CD4-positive, alpha-beta T cell treated with Interleukin-6 at 100 ng/mL for 8 hours (primary cell): ENCODE measurements around the gene TAT.
"Not testable (repeated sequence)": the region's sequence is repeated elsewhere in the genome, so short reads cannot be mapped to it uniquely, and the experiment has no call there.

Experiments used
- DNase-seq: peaks from one replicate; pipeline ENCODE4 v3.0.0-alpha.2; 2020; ENCODE audit warnings: mixed read lengths, low spot score

The TAT gene

GRCh38 chr16:71584543-71585317 lies 7.8 kb upstream of the TAT start:
- no peak for DNase-seq

- DNase-seq: not testable (repeated sequence)
These were observed 5.6 kb upstream of the TAT start for GRCh38 chr16:71582553-71582848.

GRCh38 chr16:71574702-71575101 lies 2.2 kb downstream of the TAT start:
- no peak for DNase-seq

GRCh38 chr16:71573387-71574094 lies 3.4 kb downstream of the TAT start:
- DNase-seq: no peak

GRCh38 chr16:71572497-71573116 lies 4.3 kb downstream of the TAT start:
- no peak for DNase-seq

DNA sequence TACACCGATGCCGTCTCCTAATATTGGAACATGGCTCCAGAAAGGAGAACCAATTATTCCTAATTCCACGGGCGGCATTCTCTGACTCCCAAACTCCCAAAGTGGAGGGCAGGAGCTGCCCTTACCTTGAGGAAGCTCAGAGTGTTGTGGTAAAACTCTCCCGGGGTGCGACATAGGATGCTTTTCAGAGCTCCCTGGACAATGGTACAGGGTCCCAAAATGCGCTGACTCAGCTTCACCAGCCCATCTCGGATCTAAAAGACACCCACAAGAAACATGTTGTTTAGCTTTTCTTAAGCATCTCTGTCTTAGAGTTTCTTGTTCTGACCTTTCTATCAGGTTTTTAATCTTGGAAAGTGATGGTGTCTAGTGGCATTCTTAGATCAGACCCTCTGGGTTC lies 6.7 kb downstream of the TAT start:
- DNase-seq: no peak

GRCh38 chr16:71569621-71570020 lies 7.3 kb downstream of the TAT start:
- no peak for DNase-seq

DNA sequence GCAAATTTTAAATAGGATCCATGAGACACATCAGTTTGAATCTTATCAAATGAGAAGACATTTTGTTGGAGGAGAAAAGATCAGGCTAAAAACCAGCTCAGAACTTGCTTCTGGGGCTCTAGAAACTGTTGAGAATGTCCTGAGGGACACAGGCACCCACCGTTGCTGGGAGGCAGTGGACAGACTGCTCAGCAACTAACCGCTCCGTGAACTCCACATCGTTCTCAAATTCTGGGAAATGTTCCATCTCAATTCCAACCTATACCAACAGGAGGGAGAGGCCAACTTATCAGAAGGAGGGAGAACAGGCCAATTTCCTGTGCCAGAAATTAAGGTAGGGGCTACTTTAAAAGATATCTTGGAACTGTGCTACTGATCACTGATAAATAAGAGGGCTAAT lies 8.3 kb downstream of the TAT start:
- no peak for DNase-seq

- DNase-seq: no peak
These were observed 9.0 kb downstream of the TAT start for GRCh38 chr16:71567931-71568330.

- no peak for DNase-seq
These were observed 10.8 kb downstream of the TAT start for GRCh38 chr16:71565812-71566700.

GRCh38 chr16:71564335-71564967 lies 12.4 kb downstream of the TAT start:
- DNase-seq: no peak

- no peak for DNase-seq
These were observed 14.3 kb downstream of the TAT start for GRCh38 chr16:71562552-71562951.

DNA sequence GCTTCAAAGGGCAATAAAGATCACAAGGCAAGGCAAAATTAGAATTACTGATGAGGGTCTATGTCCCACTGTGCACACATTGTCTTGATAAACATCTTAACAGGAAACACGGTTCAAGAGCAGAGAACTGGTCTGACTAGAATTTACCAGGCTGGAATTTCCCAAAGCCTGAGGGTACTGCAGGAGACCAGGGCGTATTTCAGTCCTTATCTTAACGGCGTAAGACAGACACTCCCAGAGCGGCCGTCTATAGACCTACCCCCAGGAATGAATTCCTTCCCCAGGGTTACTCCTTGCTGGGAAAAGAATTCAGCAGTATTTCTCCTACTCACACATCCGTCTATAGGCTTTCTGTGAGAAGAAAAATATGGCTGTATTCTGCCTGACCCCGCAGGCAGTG lies 15.0 kb downstream of the TAT start:
- DNase-seq: not testable (repeated sequence)

GRCh38 chr16:71559855-71560254 lies 17.0 kb downstream of the TAT start:
- DNase-seq: no peak

GRCh38 chr16:71557954-71558582 lies 18.8 kb downstream of the TAT start:
- no peak for DNase-seq

GRCh38 chr16:71557299-71557698 lies 19.6 kb downstream of the TAT start:
- DNase-seq: no peak

GRCh38 chr16:71555230-71555891 lies 21.5 kb downstream of the TAT start:
- DNase-seq: no peak

GRCh38 chr16:71552698-71553503 lies 24.0 kb downstream of the TAT start:
- DNase-seq: no peak

DNA sequence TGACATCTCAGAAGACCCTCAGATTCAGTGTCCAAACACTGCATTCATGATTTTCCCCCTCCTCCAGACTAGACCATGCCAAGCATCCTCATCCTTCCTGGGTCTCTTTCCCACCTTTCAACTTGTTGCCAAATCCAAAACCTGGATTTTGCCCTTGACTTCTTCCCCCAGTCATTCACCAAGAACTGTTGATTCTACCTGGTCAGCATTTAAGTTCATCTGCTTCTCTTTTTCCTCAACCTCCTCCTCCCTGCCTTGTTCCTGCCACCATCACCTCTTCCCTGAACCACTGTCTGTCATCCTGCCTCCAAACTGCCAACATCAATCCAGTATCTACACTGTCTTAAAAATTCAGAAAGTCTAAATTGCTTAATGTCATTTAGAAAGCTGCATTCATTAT lies 29.7 kb downstream of the TAT start:
- DNase-seq: no peak

GRCh38 chr16:71542377-71542776 lies 34.5 kb downstream of the TAT start:
- DNase-seq: peak; percentile 36
